Activated CD8-positive, alpha-beta T cell treated with anti-CD3 and anti-CD28 coated beads for 36 hours (primary cell): ENCODE results near the gene DMAC2L. TPM values are rescaled to one million over a fixed set of nuclear protein-coding genes. Genes with fewer than 3 reads are reported as not detected.
A peak's percentile ranks its signal among the peaks of the same experiment; 100 is the strongest.

Experiments
- ATAC-seq: fragments of 200-7000 bp; cut with Tn5 transposase; one replicate; pipeline ENCODE4 v1.10.0; 2021; ENCODE audit warnings: mild to moderate bottlenecking, moderate library complexity
- CTCF ChIA-PET: fragments of 350-600 bp; sonication (Branson Sonifier 250); formaldehyde crosslinking; loops from one replicate; lab custom pipeline; 2021; ENCODE audit warnings: antibody characterized with exemption; lab: Charles Lee
- POLR2A ChIA-PET: fragments of 350-600 bp; sonication (Branson Sonifier 250); formaldehyde crosslinking; loops from one replicate; lab custom pipeline; 2021; ENCODE audit warnings: antibody characterized with exemption; lab: Charles Lee
- DNase-seq: peaks from one replicate; pipeline ENCODE4 v3.0.0-alpha.2; 2020
- H3K27ac Mint-ChIP-seq: one replicate; pipeline ENCODE4 v1.8.0; 2021; ENCODE audit warnings: mild to moderate bottlenecking, mixed read lengths
- H3K27me3 Mint-ChIP-seq: one replicate; pipeline ENCODE4 v1.8.0; 2021; ENCODE audit warnings: mixed read lengths
- H3K36me3 Mint-ChIP-seq: one replicate; pipeline ENCODE4 v1.8.0; 2021; ENCODE audit warnings: low read depth, mixed read lengths
- H3K4me1 Mint-ChIP-seq: one replicate; pipeline ENCODE4 v1.8.0; 2021; ENCODE audit warnings: low read depth, mixed read lengths
- H3K4me3 Mint-ChIP-seq: one replicate; pipeline ENCODE4 v1.8.0; 2021; ENCODE audit warnings: mild to moderate bottlenecking, moderate library complexity, mixed read lengths
- H3K9me3 Mint-ChIP-seq: one replicate; pipeline ENCODE4 v1.8.0; 2021; ENCODE audit warnings: mixed read lengths
- CTCF ChIP-seq: fragments of 200-600 bp; IDR thresholded peaks from one replicate; pipeline ENCODE4 v1.8.0; 2022; ENCODE audit warnings: antibody characterized with exemption, mild to moderate bottlenecking
- intact Hi-C: fragments of 100-400 bp; cut with micrococcal nuclease; formaldehyde crosslinking; loops from one replicate; pipeline ENCODE4 v1.10.0; 2022
- total RNA-seq, 2 experiments: library from RNA; stranded (reverse); gene quantifications; one replicate each; pipeline ENCODE4 v1.2.3, GENCODE V29; 2021

The DMAC2L gene
- total RNA-seq, 2 experiments from 2014 or later: 15.5 to 17.6 TPM

DNA sequence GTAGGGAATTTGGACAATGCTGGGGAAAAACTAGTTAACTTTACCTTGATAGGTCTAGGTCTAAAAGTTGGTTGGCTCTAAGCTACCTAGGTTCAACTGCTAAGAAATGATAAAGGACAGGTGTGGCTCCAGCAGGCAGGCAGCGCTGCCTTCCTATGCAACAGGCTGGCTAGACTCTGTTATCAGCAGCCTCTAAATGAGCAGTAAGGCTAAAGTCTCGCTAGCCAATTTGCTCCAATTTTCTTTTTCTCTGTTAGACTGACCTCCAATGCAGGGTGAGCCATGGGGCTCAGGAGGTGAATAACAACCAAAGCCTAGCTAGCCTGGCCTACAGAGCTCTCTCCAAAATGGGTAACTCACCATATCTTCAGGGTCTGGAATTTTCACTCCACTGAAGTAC lies 26.5 kb downstream of the DMAC2L start:
- no peak for ATAC-seq
- intact Hi-C loops: no loop called here
- Mint-ChIP-seq H3K4me1 (peaks cover 28% of the 10 kb centered on the region), H3K27me3 (no peaks in the 10 kb centered on the region), H3K27ac (no peak overlapping the region), H3K9me3 (no peaks in the 10 kb centered on the region), H3K4me3 (no peak overlapping the region), H3K36me3 (peaks cover 1% of the 10 kb centered on the region)
- DNase-seq: no peak
- ChIA-PET POLR2A (interaction anchor here (0.7 kb wide), 1 partner anchor 682 kb away, joined by 3 read pairs; no protein-coding TSS in a partner anchor), CTCF (interaction anchor here (1.5 kb wide), 1 partner anchor 193 kb away, joined by 3 read pairs; the partner anchor contains the start of gene MAP4K5)
- no peak for TF ChIP-seq CTCF

- ATAC-seq (no peak), DNase-seq (no peak)
- H3K36me3 Mint-ChIP-seq: peaks cover 1% of the 10 kb centered on the region
- intact Hi-C loops: no loop called here
- H3K27me3 Mint-ChIP-seq: no peaks in the 10 kb centered on the region
- H3K9me3 Mint-ChIP-seq: no peaks in the 10 kb centered on the region
- no peak overlapping the region for H3K27ac Mint-ChIP-seq
- H3K4me1 Mint-ChIP-seq: peaks cover 34% of the 10 kb centered on the region
- TF ChIP-seq CTCF: no peak
- ChIA-PET CTCF (interaction anchor here (1.5 to 1.6 kb wide), 2 partner anchors 10 to 193 kb away, joined by 3 to 5 read pairs; partner anchors contain the start of gene MAP4K5), POLR2A (interaction anchor here (0.7 kb wide), 1 partner anchor 683 kb away, joined by 3 read pairs; no protein-coding TSS in a partner anchor)
- H3K4me3 Mint-ChIP-seq: no peak overlapping the region
These were observed 27.2 kb downstream of the DMAC2L start for GRCh38 chr14:50339178-50339804.

- ChIA-PET CTCF (interaction anchor here (1.6 to 3.1 kb wide), 2 partner anchors 11 to 19 kb away, joined by 5 to 15 read pairs; no protein-coding TSS in a partner anchor), POLR2A (no interaction called here)
- Mint-ChIP-seq H3K27me3 (no peaks in the 10 kb centered on the region), H3K36me3 (peaks cover 1% of the 10 kb centered on the region), H3K4me1 (peaks cover 40% of the 10 kb centered on the region), H3K27ac (no peak overlapping the region), H3K9me3 (no peaks in the 10 kb centered on the region), H3K4me3 (no peak overlapping the region)
- intact Hi-C loops: no loop called here
- ATAC-seq: no peak
- no peak for TF ChIP-seq CTCF
- no peak for DNase-seq
These were observed 27.9 kb downstream of the DMAC2L start for GRCh38 chr14:50340045-50340444.

GRCh38 chr14:50340963-50341362 lies 28.8 kb downstream of the DMAC2L start:
- CTCF ChIA-PET: interaction anchor here (0.6 to 3.1 kb wide), 3 partner anchors 12 to 109 kb away, joined by 4 to 15 read pairs (median 5); no protein-coding TSS in a partner anchor
- Mint-ChIP-seq H3K9me3 (no peaks in the 10 kb centered on the region), H3K27ac (no peak overlapping the region), H3K4me3 (no peak overlapping the region), H3K4me1 (peaks cover 33% of the 10 kb centered on the region), H3K27me3 (no peaks in the 10 kb centered on the region), H3K36me3 (no peaks in the 10 kb centered on the region)
- DNase-seq (peak; percentile 18), ATAC-seq (no peak)
- POLR2A ChIA-PET: interaction anchor here (0.7 kb wide), 1 partner anchor 205 kb away, joined by 3 read pairs; no protein-coding TSS in a partner anchor
- no peak for TF ChIP-seq CTCF
- intact Hi-C loops: no loop called here
